Kidney epithelial cell (primary cell): ENCODE results near the gene SOCS7. TPM values are rescaled to one million over a fixed set of nuclear protein-coding genes. Genes with fewer than 3 reads are reported as not detected.

ENCODE experiments used
- DNase-seq: peaks from one replicate; pipeline ENCODE4 v3.0.0-alpha.2; 2010; ENCODE audit warnings: low read depth
- H3K27me3 ChIP-seq: 2 replicates; pipeline ENCODE4 v1.6.0; 2011; ENCODE audit warnings: low read length; ENCODE audit not compliant: control insufficient read depth, insufficient read depth
- H3K36me3 ChIP-seq: 2 replicates; pipeline ENCODE4 v1.5.1; 2011; ENCODE audit warnings: low read length; ENCODE audit not compliant: control insufficient read depth, insufficient read depth
- H3K4me3 ChIP-seq: 2 replicates; pipeline ENCODE4 v1.5.1; 2011; ENCODE audit warnings: low read depth, mild to moderate bottlenecking, control low read depth, low read length
- CTCF ChIP-seq: IDR thresholded peaks from 2 replicates; pipeline ENCODE4 v1.5.1; 2011; ENCODE audit warnings: mild to moderate bottlenecking, moderate library complexity, low read length, control low read depth, inconsistent platforms; ENCODE audit not compliant: insufficient read depth, poor library complexity, severe bottlenecking
- total RNA-seq: library from RNA; depleted of rRNA; stranded (reverse); fragments of >200 nt; gene quantifications from 2 replicates; pipeline ENCODE4 v1.2.3, GENCODE V29; 2015

The SOCS7 gene
- 24.3 and 38.1 TPM in 2 replicates for total RNA-seq

- Histone ChIP-seq H3K27me3 (no peaks in the 10 kb centered on the region), H3K4me3 (peak within 1 kb of the TSS; percentile 51), H3K36me3 (no peaks in the 10 kb centered on the region)
- no peak for TF ChIP-seq CTCF
- peak; percentile 53 for DNase-seq
Observed at GRCh38 chr17:38351412-38352222, at the start of gene SOCS7. TSS of gene SOCS7 (plus strand) at chr17:38351844. CDS start at chr17:38352053, 209 bp downstream.

GRCh38 chr17:38315497-38315896, 36.1 kb upstream of the SOCS7 start:
- H3K36me3 ChIP-seq: no peaks in the 10 kb centered on the region

GRCh38 chr17:38317081-38317480, 34.6 kb upstream of the SOCS7 start:
- TF ChIP-seq CTCF: no peak
- Histone ChIP-seq H3K27me3 (no peaks in the 10 kb centered on the region), H3K4me3 (no peak overlapping the region), H3K36me3 (no peaks in the 10 kb centered on the region)
- no peak for DNase-seq

More at GRCh38 chr17:38315497-38315896, 36.1 kb upstream of the SOCS7 start:
- TF ChIP-seq CTCF: no peak
- Histone ChIP-seq H3K27me3 (no peaks in the 10 kb centered on the region), H3K4me3 (no peak overlapping the region)
- no peak for DNase-seq

- Histone ChIP-seq H3K4me3 (no peak overlapping the region), H3K27me3 (no peaks in the 10 kb centered on the region), H3K36me3 (no peaks in the 10 kb centered on the region)
- no peak for TF ChIP-seq CTCF
- DNase-seq: no peak
Observed at GRCh38 chr17:38320482-38320881, 31.2 kb upstream of the SOCS7 start.

GRCh38 chr17:38322156-38322779, 29.4 kb upstream of the SOCS7 start:
- no peaks in the 10 kb centered on the region for H3K36me3 ChIP-seq
- no peak for DNase-seq
- peak; percentile 76 for TF ChIP-seq CTCF
- H3K4me3 ChIP-seq: no peak overlapping the region
- no peaks in the 10 kb centered on the region for H3K27me3 ChIP-seq

GRCh38 chr17:38322897-38323296, 28.7 kb upstream of the SOCS7 start:
- TF ChIP-seq CTCF: no peak
- Histone ChIP-seq H3K27me3 (no peaks in the 10 kb centered on the region), H3K4me3 (no peak overlapping the region), H3K36me3 (no peaks in the 10 kb centered on the region)
- DNase-seq: no peak
